ENCODE measurements around the gene USP17L10. TPM values are rescaled to one million over a fixed set of nuclear protein-coding genes. Genes with fewer than 3 reads are reported as not detected.
"Not testable (repeated sequence)": the region's sequence is repeated elsewhere in the genome, so short reads cannot be mapped to it uniquely, and the experiment has no call there.

Gene USP17L10
- total RNA-seq (2014; rRNA removed; shearing (Covaris generic)), result not detected in 2 replicates
- not detected in 2 replicates for polyA plus RNA-seq (2015; cell fraction: cytosol; rRNA removed)
- not detected in 2 replicates for polyA plus RNA-seq (2015; cell fraction: nucleus; rRNA removed)

GRCh38 chr4:9210357-9210756, at the start of gene USP17L10:
Gene USP17L10, plus strand, starts transcription at chr4:9210657. Its CDS starts 0 bp downstream, at chr4:9210657.
- DNase-seq (ENCODE audit: low read depth, low spot score); in situ Hi-C loops (cut with HindIII; ENCODE audit: low pct_unique_long_range_greater_than_20kb, low sequenced_read_pairs): not testable (repeated sequence)

GRCh38 chr4:9165990-9166389, 44.5 kb upstream of the USP17L10 start:
- peak; percentile 52 for DNase-seq (ENCODE audit: low read depth, low spot score)
- in situ Hi-C loops (cut with HindIII; ENCODE audit: low pct_unique_long_range_greater_than_20kb, low sequenced_read_pairs), result not testable (repeated sequence)

GRCh38 chr4:9169791-9170459, 40.5 kb upstream of the USP17L10 start, which contains the start of gene FAM90A26:
Gene FAM90A26, plus strand, starts transcription at chr4:9170409. Its CDS starts 2,764 bp downstream, at chr4:9173173.
- DNase-seq (ENCODE audit: low read depth, low spot score); in situ Hi-C loops (cut with HindIII; ENCODE audit: low pct_unique_long_range_greater_than_20kb, low sequenced_read_pairs): not testable (repeated sequence)

- DNase-seq (ENCODE audit: low read depth, low spot score); in situ Hi-C loops (cut with HindIII; ENCODE audit: low pct_unique_long_range_greater_than_20kb, low sequenced_read_pairs): not testable (repeated sequence)
Observed at GRCh38 chr4:9214701-9215100, 4.2 kb downstream of the USP17L10 start.

- in situ Hi-C loops (cut with HindIII; ENCODE audit: low pct_unique_long_range_greater_than_20kb, low sequenced_read_pairs); DNase-seq (ENCODE audit: low read depth, low spot score): not testable (repeated sequence)
Observed at GRCh38 chr4:9215105-9215504, 4.6 kb downstream of the USP17L10 start, which contains the start of gene USP17L11. Gene USP17L11, plus strand, starts transcription at chr4:9215405. Its CDS starts 0 bp downstream, at chr4:9215405.

GRCh38 chr4:9219852-9220251, 9.4 kb downstream of the USP17L10 start, which contains the start of gene USP17L12:
Gene USP17L12, plus strand, starts transcription at chr4:9220152. Its CDS starts 0 bp downstream, at chr4:9220152.
- in situ Hi-C loops (cut with HindIII; ENCODE audit: low pct_unique_long_range_greater_than_20kb, low sequenced_read_pairs); DNase-seq (ENCODE audit: low read depth, low spot score): not testable (repeated sequence)

- DNase-seq (ENCODE audit: low read depth, low spot score); in situ Hi-C loops (cut with HindIII; ENCODE audit: low pct_unique_long_range_greater_than_20kb, low sequenced_read_pairs): not testable (repeated sequence)
Observed at GRCh38 chr4:9224596-9224995, 14.1 kb downstream of the USP17L10 start, which contains the start of gene USP17L13. Gene USP17L13, plus strand, starts transcription at chr4:9224896. Its CDS starts 0 bp downstream, at chr4:9224896.

- DNase-seq (ENCODE audit: low read depth, low spot score), result not testable (repeated sequence)
Observed at GRCh38 chr4:9230249-9230648, 19.8 kb downstream of the USP17L10 start.

GRCh38 chr4:9234085-9234484, 23.6 kb downstream of the USP17L10 start, which contains the start of gene USP17L15:
Gene USP17L15, plus strand, starts transcription at chr4:9234385. Its CDS starts 0 bp downstream, at chr4:9234385.
- DNase-seq (ENCODE audit: low read depth, low spot score); in situ Hi-C loops (cut with HindIII; ENCODE audit: low pct_unique_long_range_greater_than_20kb, low sequenced_read_pairs): not testable (repeated sequence)

More at GRCh38 chr4:9230249-9230648, 19.8 kb downstream of the USP17L10 start:
- in situ Hi-C loops (cut with HindIII; ENCODE audit: low pct_unique_long_range_greater_than_20kb, low sequenced_read_pairs), result not testable (repeated sequence)

GRCh38 chr4:9238461-9238860, 28.0 kb downstream of the USP17L10 start:
- DNase-seq (ENCODE audit: low read depth, low spot score); in situ Hi-C loops (cut with HindIII; ENCODE audit: low pct_unique_long_range_greater_than_20kb, low sequenced_read_pairs): not testable (repeated sequence)

GRCh38 chr4:9243579-9243978, 33.1 kb downstream of the USP17L10 start, which contains the start of gene USP17L17:
Gene USP17L17, plus strand, starts transcription at chr4:9243879. Its CDS starts 0 bp downstream, at chr4:9243879.
- in situ Hi-C loops (cut with HindIII; ENCODE audit: low pct_unique_long_range_greater_than_20kb, low sequenced_read_pairs); DNase-seq (ENCODE audit: low read depth, low spot score): not testable (repeated sequence)

- in situ Hi-C loops (cut with HindIII; ENCODE audit: low pct_unique_long_range_greater_than_20kb, low sequenced_read_pairs); DNase-seq (ENCODE audit: low read depth, low spot score): not testable (repeated sequence)
Observed at GRCh38 chr4:9247953-9248680, 37.7 kb downstream of the USP17L10 start, which contains the start of gene USP17L18. Gene USP17L18, plus strand, starts transcription at chr4:9248630. Its CDS starts 0 bp downstream, at chr4:9248630.

GRCh38 chr4:9253078-9253477, 42.6 kb downstream of the USP17L10 start, which contains the start of gene USP17L19:
Gene USP17L19, plus strand, starts transcription at chr4:9253378. Its CDS starts 0 bp downstream, at chr4:9253378.
- in situ Hi-C loops (cut with HindIII; ENCODE audit: low pct_unique_long_range_greater_than_20kb, low sequenced_read_pairs), result not testable (repeated sequence)

GRCh38 chr4:9257824-9258223, 47.4 kb downstream of the USP17L10 start, which contains the start of gene USP17L20:
Gene USP17L20, plus strand, starts transcription at chr4:9258124. Its CDS starts 0 bp downstream, at chr4:9258124.
- DNase-seq (ENCODE audit: low read depth, low spot score); in situ Hi-C loops (cut with HindIII; ENCODE audit: low pct_unique_long_range_greater_than_20kb, low sequenced_read_pairs): not testable (repeated sequence)

More at GRCh38 chr4:9253078-9253477, 42.6 kb downstream of the USP17L10 start, which contains the start of gene USP17L19:
- DNase-seq (ENCODE audit: low read depth, low spot score), result not testable (repeated sequence)

All from SK-MEL-5 (cell line).